Activated T-helper 9 cell treated with anti-CD3 and anti-CD28 coated beads, Interleukin-2, amount 50 U/mL, for 16 hours (primary cell): Measurements from ENCODE around the gene CAT.
"Not testable (repeated sequence)": the region's sequence is repeated elsewhere in the genome, so short reads cannot be mapped to it uniquely, and the experiment has no call there.

ENCODE experiments used
- DNase-seq: peaks from one replicate; pipeline ENCODE4 v3.0.0-alpha.2; 2020; ENCODE audit warnings: low read depth

Gene CAT

GRCh38 chr11:34438529-34439507, at the start of gene CAT:
Gene CAT (plus strand): TSS chr11:34438934. CDS start chr11:34439014, 80 bp downstream.
- peak; percentile 96 for DNase-seq

- no peak for DNase-seq
Observed at GRCh38 chr11:34394771-34395300, 43.9 kb upstream of the CAT start.

- DNase-seq, result no peak
Observed at GRCh38 chr11:34395916-34396550, 42.7 kb upstream of the CAT start.

GRCh38 chr11:34397120-34397519, 41.6 kb upstream of the CAT start:
- DNase-seq, result no peak

- no peak for DNase-seq
Observed at GRCh38 chr11:34397811-34398210, 40.9 kb upstream of the CAT start.

GRCh38 chr11:34403431-34403830, 35.3 kb upstream of the CAT start:
- no peak for DNase-seq

GRCh38 chr11:34404280-34404679, 34.5 kb upstream of the CAT start:
- DNase-seq, result no peak

GRCh38 chr11:34405079-34405858, 33.5 kb upstream of the CAT start:
- no peak for DNase-seq

GRCh38 chr11:34406413-34406812, 32.3 kb upstream of the CAT start:
- no peak for DNase-seq

- DNase-seq, result no peak
Observed at GRCh38 chr11:34407121-34407813, 31.5 kb upstream of the CAT start.

- no peak for DNase-seq
Observed at GRCh38 chr11:34408580-34409172, 30.1 kb upstream of the CAT start.

- DNase-seq, result no peak
Observed at GRCh38 chr11:34411111-34411510, 27.6 kb upstream of the CAT start.

GRCh38 chr11:34411791-34412190, 26.9 kb upstream of the CAT start:
- no peak for DNase-seq

GRCh38 chr11:34413263-34413662, 25.5 kb upstream of the CAT start:
- no peak for DNase-seq

- DNase-seq, result no peak
Observed at GRCh38 chr11:34415538-34415937, 23.2 kb upstream of the CAT start.

- no peak for DNase-seq
Observed at GRCh38 chr11:34416088-34416487, 22.6 kb upstream of the CAT start.

GRCh38 chr11:34416766-34417165, 22.0 kb upstream of the CAT start:
- DNase-seq, result no peak

GRCh38 chr11:34417202-34417601, 21.5 kb upstream of the CAT start:
- no peak for DNase-seq

- no peak for DNase-seq
Observed at GRCh38 chr11:34419158-34419557, 19.6 kb upstream of the CAT start.

GRCh38 chr11:34423300-34423699, 15.4 kb upstream of the CAT start:
- DNase-seq, result no peak

GRCh38 chr11:34424826-34425225, 13.9 kb upstream of the CAT start:
- DNase-seq, result not testable (repeated sequence)
